SK-N-DZ (cell line): ENCODE results near the gene IRGQ.
"Not testable (repeated sequence)": the region's sequence is repeated elsewhere in the genome, so short reads cannot be mapped to it uniquely, and the experiment has no call there.

Source experiments
- DNase-seq: peaks from one replicate; pipeline ENCODE4 v3.0.0-alpha.2; 2015; ENCODE audit warnings: low spot score

The IRGQ gene

DNA sequence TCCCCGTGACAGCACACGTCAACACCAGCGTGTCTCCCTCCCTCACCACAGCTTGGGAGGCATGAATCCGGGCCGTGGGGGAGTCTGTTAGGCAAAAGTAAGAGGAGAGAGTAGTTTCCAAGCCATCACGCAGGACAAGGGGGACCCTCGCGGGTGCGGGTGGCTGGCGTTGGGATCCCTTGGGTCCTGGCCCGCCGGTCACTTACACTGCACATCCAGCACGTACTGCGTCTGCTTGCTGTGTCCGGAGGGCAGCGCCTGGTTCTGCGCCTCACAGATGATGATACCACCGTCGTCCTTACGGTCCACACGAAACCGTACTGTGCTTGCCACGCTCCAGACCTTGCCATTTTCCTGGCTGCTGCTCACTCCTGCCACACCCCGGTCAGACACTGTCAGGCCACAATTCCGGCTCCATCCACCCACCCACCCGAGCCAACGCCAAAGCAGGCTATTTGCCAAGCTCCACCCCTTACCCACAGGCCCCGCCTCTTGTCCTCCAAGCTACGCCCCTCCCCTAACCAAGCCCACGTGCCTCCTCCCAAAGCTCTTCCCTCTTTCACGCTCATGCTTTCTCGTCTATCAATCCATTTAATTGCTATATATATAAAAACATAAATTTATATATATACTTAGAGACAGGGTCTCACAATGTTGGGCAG is 30.1 kb upstream of the IRGQ start:
- no peak for DNase-seq

DNA sequence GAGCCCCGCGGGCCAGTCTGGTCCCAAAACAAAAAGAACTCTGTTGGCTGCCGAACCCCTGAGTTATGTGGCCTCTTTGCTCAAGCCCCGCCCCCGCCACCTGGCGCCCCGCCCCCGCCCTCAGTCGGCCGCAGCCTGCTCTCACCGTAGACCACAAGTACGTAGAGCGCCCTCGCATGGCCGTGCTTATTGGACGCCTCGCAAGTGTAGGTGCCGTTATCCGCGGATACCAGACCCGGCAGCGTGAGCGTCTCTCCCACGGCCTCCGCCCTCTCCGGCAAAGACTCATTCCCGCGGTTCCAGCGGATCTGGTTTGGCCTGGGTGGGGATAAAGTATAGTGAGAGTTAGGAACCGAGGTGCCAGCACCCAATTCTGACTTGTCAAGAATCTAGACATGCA is 29.0 kb upstream of the IRGQ start:
- no peak for DNase-seq

DNA sequence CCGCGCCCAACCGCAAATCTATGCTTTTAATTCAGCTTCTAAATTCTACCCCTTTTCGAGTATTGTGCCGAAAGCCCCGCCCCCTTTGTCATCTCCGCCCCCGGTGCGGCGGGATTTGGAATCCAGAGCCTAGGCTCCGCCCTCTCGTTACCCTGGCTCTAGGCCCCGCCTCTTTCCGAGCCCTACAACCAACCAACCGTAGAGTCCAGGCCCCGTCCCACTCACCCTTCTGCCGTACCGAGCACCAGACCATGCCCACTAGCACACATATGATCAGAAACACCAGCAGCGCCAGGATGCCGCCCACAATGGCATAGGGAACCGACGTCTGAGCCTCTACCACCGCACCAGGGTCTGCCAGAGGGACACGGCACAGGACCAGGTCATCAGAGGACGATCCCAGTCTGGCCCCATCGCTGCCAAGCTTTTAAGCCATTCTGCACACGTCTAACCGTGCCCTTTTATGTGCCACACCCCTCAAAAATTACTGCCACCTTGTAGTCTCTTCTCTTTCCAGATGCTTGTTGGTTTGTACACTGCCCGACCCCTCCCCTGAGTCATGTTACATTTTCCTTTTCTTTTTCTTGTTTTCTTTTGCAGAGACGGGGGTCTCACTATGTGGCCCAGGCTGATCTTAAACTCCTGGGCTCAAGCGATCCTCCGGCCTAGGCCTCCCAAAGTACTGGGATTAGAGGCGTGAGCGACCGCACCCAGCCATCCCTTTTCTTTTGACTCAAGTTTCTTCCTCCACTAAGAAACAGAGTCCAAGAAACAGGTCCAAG is 28.1 kb upstream of the IRGQ start:
- no peak for DNase-seq

DNA sequence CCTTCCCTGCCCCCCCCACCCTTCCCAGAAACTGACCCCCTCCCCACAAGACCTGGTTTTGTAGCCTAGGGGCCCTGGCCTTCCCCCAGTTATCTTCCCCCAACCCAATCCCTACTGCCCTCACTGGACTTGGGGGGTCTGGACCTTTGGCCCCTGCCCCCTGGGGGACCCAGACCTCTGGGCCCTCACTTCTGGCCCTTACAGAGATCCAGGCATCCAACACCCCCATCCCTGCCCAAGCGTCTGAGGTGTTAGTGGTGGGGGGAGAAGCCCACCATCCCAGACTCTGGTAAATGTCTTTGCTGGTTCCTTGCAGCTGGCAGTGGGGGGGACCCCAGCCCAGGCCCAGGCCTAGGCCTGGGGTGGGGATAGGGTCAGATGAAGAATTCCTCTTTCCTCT is 27.0 kb upstream of the IRGQ start:
- no peak for DNase-seq

DNA sequence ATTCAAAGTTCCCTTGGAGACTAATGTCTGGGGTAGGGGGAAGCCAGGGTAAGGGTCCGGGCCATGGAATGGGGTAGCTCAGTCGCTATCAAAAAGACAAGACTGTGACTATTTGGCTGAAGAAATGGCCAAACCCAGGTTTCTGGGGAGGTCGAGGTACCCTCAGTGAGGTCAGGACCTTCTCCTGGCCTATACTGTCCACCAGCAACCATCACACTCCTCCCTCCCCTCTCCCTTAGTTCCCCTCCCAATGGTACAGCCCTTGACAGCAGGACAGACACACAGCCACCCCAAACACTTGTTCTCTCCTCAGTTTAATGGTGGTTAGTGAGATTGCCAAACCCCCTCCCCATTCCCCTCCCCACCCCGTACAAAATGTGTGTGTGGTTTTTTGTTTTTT is 26.1 kb upstream of the IRGQ start:
- DNase-seq, result no peak

DNA sequence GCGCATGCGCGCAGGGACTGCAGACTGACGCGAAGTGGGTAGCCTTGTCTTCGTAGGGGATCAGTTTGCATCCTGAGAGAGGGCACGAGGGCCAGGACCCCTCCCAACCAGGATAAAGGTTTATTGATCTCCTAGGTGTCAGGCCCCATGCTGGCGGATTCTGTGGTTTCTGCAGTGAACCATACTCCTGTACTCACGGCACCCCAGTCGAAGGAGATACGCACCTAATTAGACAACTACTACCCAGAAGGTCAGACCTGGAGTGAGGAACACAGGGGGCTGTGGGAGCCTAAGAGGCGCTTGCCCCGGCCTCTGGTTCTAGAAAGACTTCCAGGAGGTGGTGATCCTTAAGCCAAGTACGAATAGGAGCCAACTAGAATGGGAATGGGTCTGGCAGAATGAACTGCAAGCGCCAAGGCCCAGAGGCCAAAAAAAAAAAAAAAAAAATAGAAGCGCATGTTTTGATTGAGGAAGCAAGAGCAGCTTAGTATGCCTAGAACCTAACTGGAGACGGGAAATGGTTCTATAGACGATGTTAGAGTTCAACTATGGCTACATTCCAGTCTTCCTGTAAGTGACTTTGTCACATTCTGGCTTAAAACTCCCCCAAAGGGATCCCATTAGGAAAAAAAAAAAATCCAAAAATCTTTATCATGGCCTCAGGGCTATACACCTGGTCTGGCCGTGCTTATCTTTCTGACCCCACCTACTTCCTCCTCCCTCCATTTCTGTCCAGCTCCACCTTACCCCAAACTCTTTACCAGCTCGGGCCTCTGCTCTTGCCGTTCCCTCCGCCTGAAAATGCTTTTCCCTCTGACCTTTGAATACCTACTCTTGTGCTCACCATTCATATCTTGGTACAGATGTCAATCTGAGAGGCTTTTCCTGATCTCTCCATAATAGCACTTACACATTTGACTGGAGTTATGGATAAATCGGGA is 24.4 kb upstream of the IRGQ start:
- no peak for DNase-seq

DNA sequence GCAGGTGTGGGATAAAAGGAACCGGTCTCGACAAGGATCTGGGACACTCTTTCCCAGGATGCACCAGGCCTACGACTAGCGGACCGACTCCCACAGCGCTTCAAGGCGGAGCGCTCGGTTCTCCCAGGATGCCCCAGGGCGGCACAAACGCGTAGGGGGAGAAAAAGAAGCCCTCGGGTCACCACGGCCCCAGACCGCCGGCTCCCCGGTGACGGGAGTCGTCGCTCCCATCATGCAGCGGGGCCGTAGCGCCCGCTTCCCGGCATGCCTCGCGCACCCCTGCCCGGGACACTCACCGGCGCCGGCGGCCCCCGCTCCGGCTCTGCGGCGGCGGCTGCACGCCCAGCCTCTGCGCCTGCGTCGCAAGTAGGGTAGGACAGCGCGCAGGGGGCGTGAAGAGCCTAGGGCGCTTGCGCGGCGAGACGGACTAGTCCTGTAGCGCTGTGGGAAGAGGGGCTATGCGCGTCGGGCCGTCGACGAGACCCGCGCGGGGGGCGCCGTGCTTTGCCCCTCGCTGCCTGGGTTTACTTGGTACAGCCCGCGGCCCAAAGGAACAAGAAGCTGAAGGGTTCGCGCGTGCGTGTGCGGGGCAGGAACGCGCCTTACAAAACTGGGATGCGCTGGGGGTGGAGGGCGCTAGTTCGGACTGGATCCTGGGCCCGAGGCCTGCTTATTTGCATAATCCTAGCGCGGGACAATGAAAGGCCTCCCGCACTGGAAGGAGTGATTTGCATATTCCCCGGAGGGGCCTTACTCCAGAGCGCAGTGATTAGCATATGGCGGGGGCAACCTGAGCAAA is 23.5 kb upstream of the IRGQ start, which contains the start of gene ZNF428:
Gene ZNF428 (minus strand): TSS at position 368 of the 799 bp plus-strand sequence. CDS start 5,325 bp downstream, outside the sequence.
- peak; percentile 95 for DNase-seq

DNA sequence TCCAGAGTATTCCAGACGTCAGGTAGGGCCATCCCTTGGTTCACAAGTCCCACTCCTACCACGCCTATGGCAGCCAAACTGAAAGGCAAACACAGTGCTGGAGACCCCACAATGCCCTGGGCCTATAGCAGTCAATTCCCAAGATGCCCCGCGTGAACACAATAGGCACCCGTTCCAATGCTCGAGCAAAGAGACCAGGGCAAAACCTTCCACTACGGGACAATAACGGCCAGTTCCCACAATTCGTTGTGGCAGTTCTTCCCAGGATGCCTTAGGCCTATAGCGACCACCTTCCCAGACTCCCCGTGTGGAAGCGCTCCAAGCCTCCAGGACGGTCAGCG is 23.0 kb upstream of the IRGQ start:
- peak; percentile 81 for DNase-seq

DNA sequence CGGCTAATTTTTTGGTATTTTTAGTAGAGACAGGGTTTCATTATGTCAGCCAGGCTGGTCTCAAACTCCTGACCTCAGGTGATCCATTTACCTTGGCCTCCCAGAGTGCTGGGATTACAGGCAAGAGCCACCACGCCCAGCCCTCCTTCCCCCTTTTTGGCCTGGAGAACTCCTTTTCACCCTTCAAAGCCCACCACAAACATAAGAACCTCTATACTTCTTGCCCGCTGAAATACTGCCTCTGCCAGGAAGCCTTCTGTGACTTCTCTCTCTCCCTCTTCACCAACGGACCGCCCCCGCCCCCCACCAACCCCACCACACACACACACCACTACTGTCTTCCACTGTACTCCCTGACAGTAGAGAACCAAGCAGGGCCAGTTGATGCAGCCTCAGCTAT is 21.0 kb upstream of the IRGQ start:
- no peak for DNase-seq

DNA sequence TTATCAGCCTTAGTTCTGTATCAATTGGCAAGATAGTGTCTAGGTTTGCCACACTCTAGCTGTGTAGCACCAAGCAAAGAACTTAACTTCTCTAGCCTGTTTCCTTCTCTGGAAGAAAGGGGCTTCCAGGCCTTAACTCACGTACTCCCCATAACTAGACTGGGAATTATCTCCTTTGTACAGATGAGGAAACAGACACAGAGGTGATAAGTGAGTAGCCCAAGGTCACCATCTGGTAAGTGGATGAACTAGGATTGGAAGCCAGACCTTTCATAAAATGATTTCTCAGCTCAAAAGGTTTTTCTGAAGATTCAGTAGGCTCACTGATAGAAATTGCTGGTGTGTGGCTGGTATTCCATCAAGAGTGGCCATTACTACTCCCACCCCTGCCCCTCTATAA is 20.4 kb upstream of the IRGQ start:
- DNase-seq, result no peak

DNA sequence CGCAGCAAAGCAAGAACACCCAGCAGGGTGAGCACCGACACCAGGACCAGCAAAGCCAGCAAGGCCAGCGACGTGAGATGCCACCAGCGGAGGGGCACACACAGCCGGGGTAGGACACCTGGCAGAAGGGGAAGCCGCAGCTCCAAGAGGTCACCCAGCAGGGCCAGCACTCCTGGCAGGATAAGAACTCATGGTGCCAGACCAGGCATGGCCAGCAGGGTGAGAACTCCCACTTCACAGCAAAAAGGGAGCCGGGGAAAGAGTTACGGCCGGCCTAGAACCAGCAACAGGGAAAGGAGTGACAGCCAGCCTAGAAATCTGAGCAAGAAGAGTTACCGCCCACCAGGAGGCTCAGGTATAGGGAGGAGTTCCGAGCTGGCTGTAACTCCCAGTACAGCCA is 16.4 kb upstream of the IRGQ start:
- DNase-seq, result no peak

DNA sequence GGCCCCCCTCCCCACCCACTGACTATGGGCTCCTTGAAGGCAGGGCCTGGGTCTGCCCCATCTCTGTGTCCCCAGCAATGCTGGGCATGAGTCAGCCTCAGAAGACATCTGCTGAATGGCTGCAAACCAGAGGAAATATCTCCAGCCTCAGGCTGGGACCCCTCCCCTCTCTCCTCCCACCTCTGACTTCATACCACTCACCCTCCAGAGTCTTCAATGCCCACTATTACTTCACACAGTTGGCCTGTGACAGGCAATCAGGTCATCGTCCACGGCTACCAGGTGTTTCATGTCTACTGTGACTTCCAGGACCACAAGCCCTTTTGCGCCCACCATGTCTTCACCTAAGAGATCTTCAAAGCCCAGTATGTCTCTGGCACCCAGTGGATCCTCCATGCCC is 15.9 kb upstream of the IRGQ start, which contains the start of gene SRRM5:
Gene SRRM5 (plus strand): TSS at position 301 of the 400 bp plus-strand sequence. CDS start 34 bp downstream, at position 335.
- no peak for DNase-seq

DNA sequence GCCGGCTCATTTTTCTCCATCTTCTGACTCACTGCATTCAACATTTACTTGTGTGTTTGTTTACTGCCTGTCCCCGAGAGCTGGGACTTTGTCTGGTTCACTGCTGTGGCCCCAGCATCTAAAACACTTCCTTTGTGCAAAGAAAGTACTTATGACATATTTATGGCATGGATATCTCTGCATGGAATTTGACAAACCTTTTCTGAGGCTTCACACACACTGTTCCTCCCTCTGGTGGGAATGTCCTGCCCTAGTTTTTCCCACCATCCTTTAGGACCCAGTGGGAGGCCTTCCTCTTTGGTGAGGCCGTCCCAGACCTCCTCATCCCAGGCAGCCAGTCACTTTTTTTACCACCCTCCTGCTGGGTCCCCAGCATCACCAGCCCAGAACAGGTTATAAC is 14.6 kb upstream of the IRGQ start:
- DNase-seq, result no peak

DNA sequence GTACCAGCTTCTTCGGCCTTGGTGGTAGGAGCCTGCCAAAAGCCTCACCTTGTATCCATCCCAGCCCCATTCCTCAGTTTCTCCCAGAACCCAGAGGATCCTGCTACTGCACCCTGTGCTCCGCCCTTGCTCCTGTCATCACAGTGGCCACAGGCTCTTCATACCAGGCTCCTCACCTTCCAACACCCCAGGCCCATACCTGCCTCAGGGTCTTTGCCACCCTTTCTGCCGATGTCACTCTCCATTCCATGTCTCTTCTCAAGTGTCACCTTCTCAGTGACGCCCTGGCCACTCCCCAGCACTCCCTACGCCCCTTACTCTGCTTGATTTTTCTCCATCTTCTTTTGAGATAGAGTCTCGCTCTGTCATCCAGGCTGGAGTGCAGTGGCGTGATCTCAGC is 13.9 kb upstream of the IRGQ start:
- no peak for DNase-seq

DNA sequence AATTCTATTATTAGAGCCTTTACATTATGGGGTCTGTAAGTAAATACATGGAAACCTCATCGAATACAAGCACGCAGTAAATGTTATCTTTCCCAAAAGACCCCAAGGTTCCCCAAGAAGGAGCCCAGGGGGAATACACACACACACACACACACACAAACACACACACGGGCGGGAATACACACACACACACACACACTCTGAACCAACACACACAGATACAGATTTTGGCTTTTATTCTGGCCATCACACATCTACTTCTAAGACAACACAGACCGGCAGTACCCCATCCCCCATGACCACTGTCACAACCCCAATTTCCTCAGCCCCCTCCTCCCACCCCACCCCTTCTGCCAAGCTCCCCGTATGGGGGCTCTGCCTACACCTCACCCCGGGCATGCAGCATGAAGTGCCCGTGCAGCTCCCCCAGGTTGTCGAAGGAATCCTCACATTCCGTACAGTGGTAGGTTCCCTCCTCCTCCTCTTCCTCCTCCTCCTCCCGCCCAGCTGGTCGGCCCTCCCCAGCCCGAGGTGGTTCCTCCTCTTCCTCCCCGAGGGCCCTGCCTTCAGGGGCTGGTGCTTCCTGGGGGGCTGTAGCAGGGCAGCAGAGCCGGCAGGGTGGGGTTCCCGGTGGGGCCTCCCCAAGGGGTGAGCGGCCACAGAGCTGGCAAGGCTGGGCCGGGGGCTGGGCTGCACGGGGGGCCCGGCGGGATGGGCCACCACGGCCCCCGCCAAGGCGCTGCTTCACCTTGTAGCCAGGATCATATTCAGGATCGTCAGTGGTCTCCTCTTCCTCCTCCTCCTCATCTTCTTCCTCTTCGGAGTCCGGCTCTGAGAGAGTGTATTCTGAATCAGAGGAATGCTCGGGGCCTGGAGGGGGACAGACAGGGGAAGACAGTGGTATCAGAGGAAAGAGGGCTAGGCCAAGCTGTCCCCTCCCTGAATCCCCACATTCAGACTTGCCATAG is 11.6 kb upstream of the IRGQ start:
- DNase-seq, result no peak

DNA sequence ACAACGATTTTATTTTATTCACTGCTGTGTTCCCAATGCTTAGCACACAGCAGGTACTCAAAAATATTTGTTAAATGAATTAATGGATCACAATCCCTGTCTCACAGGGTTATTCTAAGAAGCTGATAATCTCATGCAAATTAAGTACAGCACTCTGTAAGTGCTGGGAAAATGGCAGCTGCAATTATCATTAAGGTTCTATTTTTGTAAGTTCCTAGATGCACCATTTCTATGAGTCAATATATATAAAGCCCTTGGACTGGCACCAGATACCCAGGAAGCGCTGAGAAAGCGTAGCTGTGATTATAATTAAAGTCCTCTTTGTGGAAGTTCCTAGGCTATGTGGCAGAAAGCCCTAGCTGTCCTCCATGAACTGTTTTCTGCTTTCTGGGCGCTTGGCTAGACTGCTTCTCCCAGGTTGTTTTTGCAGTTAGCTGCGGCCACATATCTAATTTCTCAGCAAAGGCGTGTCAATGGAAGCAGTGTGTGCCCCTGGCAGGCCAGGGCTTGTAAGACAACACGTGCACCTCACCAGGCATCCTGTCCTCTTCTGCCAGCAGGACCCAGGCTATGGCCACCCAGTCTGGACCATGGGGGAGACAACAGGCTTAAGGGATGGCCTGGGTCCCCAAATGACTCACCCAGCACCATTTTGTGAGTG is 10.8 kb upstream of the IRGQ start:
- DNase-seq, result no peak

DNA sequence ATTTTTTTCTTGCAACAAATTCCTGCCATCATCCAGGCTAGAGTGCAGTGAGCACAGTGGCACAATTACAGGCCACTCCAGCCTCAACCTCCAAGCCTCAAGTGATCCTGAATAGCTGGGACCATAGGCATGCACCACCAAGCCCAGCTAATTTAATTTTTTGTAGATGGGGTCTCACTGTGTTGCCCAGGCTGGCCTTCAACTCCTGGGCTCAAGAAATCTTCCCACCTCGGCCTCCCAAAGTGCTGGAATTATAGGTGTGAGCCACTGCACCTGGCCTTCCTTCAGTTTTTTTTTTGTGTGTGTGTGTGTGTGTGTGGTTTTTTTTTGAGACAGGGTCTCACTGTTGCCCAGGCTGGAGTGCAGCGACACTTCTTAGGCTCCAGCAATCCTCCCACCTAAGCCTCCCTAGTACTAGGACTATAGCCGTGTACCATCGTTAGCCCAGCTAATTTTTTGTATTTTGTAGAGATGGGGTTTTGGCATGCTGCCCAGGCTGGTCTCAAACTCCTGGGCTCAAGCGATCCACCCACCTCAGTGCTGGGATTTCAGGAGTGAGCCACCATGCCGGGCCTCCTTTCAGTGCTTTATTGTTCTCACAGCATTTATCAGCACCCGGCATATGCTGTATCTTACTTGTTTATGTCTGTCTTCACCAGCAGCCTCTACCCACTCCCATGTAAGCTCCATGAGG is 10.1 kb upstream of the IRGQ start:
- no peak for DNase-seq

DNA sequence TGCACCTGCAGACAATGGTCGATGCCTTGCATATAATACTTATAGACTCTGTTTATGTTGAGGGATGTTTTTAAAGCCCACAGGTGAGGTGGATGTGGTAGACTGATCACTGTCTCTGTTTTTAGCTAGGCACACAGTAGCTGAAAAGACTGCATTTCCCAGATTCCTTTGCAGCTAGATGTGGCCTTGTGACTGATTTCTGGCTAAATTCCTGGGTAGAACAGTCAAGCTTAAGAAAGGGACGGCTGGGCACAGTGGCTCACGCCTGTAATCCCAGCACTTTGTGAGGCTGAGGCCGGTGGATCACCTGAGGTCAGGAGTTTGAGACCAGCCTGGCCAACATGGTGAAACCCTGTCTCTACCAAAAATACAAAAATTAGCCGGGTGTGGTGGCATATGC is 4.4 kb upstream of the IRGQ start:
- DNase-seq, result not testable (repeated sequence)
